Nephron progenitor cell (in vitro differentiated cells): ENCODE results near the gene ZNF48.
A peak's percentile ranks its signal among the peaks of the same experiment; 100 is the strongest.

Experiments
- DNase-seq: peaks from one replicate; pipeline ENCODE4 v3.0.0; 2021
- H3K27ac Mint-ChIP-seq: 2 replicates; pipeline ENCODE4 v1.8.0; 2021; ENCODE audit warnings: mild to moderate bottlenecking, moderate library complexity, mixed read lengths
- H3K27me3 Mint-ChIP-seq: 2 replicates; pipeline ENCODE4 v1.8.0; 2021; ENCODE audit warnings: mild to moderate bottlenecking, low read depth, mixed read lengths; ENCODE audit not compliant: poor library complexity
- H3K36me3 Mint-ChIP-seq: 2 replicates; pipeline ENCODE4 v1.8.0; 2021; ENCODE audit warnings: low read depth, mixed read lengths
- H3K4me1 Mint-ChIP-seq: 2 replicates; pipeline ENCODE4 v1.8.0; 2021; ENCODE audit warnings: mixed read lengths
- H3K4me3 Mint-ChIP-seq: 2 replicates; pipeline ENCODE4 v1.8.0; 2021; ENCODE audit warnings: mild to moderate bottlenecking, moderate library complexity, mixed read lengths
- H3K9me3 Mint-ChIP-seq: 2 replicates; pipeline ENCODE4 v1.8.0; 2021; ENCODE audit warnings: mild to moderate bottlenecking, moderate library complexity, mixed read lengths
- CTCF ChIP-seq: fragments of 200-600 bp; sonication (generic); IDR thresholded peaks from 2 replicates; pipeline ENCODE4 v1.5.0; 2021; ENCODE audit warnings: antibody characterized with exemption

ZNF48 gene

DNA sequence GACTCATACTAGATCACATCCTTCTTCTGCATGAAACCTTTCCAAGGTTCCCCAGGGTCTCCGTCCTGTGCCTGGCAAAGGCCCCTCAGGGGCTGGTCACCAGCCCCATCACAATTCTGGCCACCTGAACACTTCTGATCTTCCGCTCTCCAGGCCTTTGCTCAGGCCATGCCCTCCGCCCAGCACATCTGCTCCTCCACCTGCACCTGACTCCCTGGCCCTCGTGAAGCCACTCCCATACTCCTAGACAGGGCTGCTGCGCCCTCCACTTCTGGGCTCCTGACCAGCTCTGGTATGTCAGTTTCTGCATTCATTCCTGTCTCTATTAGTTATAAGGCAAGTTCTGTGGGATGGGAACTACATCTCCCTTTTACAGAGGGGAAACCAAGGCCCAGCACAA is 22.5 kb upstream of the ZNF48 start:
- no peaks in the 10 kb centered on the region for H3K9me3 Mint-ChIP-seq
- peaks cover 4% of the 10 kb centered on the region for H3K27me3 Mint-ChIP-seq
- TF ChIP-seq CTCF, result no peak
- DNase-seq, result no peak
- H3K36me3 Mint-ChIP-seq, result no peaks in the 10 kb centered on the region
- peaks cover 69% of the 10 kb centered on the region for H3K4me1 Mint-ChIP-seq
- H3K4me3 Mint-ChIP-seq, result peak overlapping the region; percentile 24
- peak overlapping the region; percentile 93 for H3K27ac Mint-ChIP-seq

GRCh38 chr16:30374538-30374937 is 20.7 kb upstream of the ZNF48 start, which contains the start of gene MYL11:
Gene MYL11, plus strand, starts transcription at chr16:30374802. Its CDS starts 56 bp downstream, at chr16:30374858.
- peak within 1 kb of the TSS; percentile 92 for H3K27ac Mint-ChIP-seq
- no peak for DNase-seq
- peak within 1 kb of the TSS; percentile 28 for H3K4me3 Mint-ChIP-seq
- peaks cover 64% of the 10 kb centered on the region for H3K4me1 Mint-ChIP-seq
- no peaks in the 10 kb centered on the region for H3K36me3 Mint-ChIP-seq
- peaks cover 4% of the 10 kb centered on the region for H3K27me3 Mint-ChIP-seq
- no peaks in the 10 kb centered on the region for H3K9me3 Mint-ChIP-seq
- no peak for TF ChIP-seq CTCF

DNA sequence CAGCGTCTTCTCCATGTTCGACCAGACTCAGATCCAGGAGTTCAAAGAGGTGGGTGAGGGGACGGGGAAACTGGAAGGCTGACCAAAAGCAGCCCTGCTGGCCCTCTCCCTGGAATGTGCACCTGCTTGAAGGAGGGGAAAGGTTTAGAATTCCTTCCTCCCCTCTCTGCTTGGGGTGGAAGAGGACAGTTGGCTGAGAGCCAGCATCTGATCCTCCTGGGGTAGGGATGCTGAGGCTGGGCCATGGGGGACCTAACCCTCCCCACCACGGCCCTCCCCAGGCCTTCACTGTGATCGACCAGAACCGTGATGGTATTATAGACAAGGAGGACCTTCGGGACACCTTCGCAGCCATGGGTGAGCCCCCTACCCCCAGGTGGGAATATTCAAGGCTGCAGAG is 19.4 kb upstream of the ZNF48 start:
- no peak overlapping the region for H3K27ac Mint-ChIP-seq
- no peak overlapping the region for H3K4me3 Mint-ChIP-seq
- H3K36me3 Mint-ChIP-seq, result peaks cover 5% of the 10 kb centered on the region
- peaks cover 4% of the 10 kb centered on the region for H3K27me3 Mint-ChIP-seq
- no peak for DNase-seq
- TF ChIP-seq CTCF, result no peak
- H3K4me1 Mint-ChIP-seq, result peaks cover 76% of the 10 kb centered on the region
- H3K9me3 Mint-ChIP-seq, result no peaks in the 10 kb centered on the region

- no peaks in the 10 kb centered on the region for H3K9me3 Mint-ChIP-seq
- DNase-seq, result no peak
These were observed 18.7 kb upstream of the ZNF48 start for GRCh38 chr16:30376461-30376902.

DNA sequence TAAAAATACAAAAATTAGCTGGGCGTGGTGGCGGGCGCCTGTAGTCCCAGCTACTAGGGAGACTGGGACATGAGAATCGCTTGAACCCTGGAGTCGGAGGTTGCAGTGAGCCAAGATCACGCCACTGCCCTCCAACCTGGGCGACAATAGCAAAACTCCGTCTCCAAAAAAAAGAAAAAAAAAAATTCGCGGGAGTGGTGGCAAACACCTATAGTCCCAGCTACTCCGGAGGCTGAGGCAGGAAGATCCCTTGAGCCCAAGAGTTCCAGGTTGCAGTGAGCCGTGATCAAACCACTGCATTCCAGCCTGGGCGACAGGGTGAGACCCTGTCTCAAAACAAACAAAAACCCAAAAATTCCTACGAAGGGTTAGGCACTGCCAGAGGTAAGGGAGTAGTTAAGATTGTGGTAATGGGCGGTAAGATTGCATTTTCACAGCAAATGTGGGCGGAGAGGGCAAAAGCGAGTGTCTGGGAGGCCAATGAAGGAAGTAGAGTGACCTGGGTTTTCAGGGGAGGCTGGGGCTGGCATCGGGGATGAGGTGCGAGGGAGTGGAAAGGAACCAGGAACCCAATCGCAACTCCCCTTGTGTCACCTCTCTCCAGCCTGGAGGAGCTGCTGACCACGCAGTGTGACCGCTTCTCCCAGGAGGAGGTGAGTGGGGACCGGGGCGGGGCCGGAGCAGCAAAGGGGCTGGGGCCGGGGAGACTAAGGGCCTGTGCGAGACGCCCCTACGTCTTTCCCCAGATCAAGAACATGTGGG is 18.0 kb upstream of the ZNF48 start:
- Mint-ChIP-seq H3K36me3 (peaks cover 5% of the 10 kb centered on the region), H3K27me3 (no peaks in the 10 kb centered on the region), H3K9me3 (no peaks in the 10 kb centered on the region), H3K27ac (peak overlapping the region; percentile 100), H3K4me1 (peaks cover 76% of the 10 kb centered on the region), H3K4me3 (peak overlapping the region; percentile 86)
- DNase-seq, result no peak
- TF ChIP-seq CTCF, result no peak

More at GRCh38 chr16:30376461-30376902, 18.7 kb upstream of the ZNF48 start:
- Mint-ChIP-seq H3K27me3 (no peaks in the 10 kb centered on the region), H3K27ac (peak overlapping the region; percentile 100), H3K4me1 (peaks cover 77% of the 10 kb centered on the region), H3K36me3 (peaks cover 5% of the 10 kb centered on the region), H3K4me3 (no peak overlapping the region)
- no peak for TF ChIP-seq CTCF

GRCh38 chr16:30377812-30378235 is 17.4 kb upstream of the ZNF48 start:
- Mint-ChIP-seq H3K27ac (peak overlapping the region; percentile 100), H3K9me3 (no peaks in the 10 kb centered on the region), H3K27me3 (no peaks in the 10 kb centered on the region), H3K4me1 (peaks cover 76% of the 10 kb centered on the region), H3K4me3 (peak overlapping the region; percentile 86), H3K36me3 (peaks cover 5% of the 10 kb centered on the region)
- DNase-seq, result peak; percentile 82
- TF ChIP-seq CTCF, result no peak
